ENCODE measurements around the gene CYB5R4. TPM values are rescaled to one million over a fixed set of nuclear protein-coding genes. Genes with fewer than 3 reads are reported as not detected.

CYB5R4 gene
- total RNA-seq, 1 experiment from 2014 or later, result 24.0 TPM

DNA sequence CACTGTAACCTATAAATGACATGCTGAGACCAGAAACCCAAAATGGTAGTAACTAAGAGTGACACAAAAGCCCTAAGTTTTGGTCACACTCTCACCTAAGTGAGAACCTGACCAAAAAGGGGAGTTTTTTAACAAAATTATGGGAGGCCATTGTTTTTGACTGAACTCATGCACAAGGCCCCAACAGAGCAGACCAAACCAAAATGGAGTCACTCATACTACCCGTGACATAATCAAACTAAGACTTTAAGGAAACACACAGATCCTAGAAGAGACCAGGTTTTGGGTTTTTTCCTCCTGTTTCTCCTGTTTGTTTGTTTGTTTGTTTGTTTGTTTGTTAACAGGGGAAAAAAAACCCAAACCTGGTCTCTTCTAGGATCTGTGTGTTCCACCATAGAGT is 124.9 kb downstream of the CYB5R4 start:
- no peaks in the 10 kb centered on the region for H4K20me1 ChIP-seq (ENCODE audit: insufficient read depth)
- POLR2A ChIA-PET, result no interaction called here
- H3K4me2 ChIP-seq (ENCODE audit: low read length), result no peak overlapping the region
- H3K36me3 ChIP-seq (ENCODE audit: control insufficient read depth in 1 of 2, insufficient read depth in 2 of 2, low read length in 2 of 2), result no peaks in the 10 kb centered on the region
- H3K9ac ChIP-seq (ENCODE audit: low read length), result no peak overlapping the region
- BruUV-seq (replicated peaks), result no TSS peak
- no peaks in the 10 kb centered on the region for H3K79me2 ChIP-seq (ENCODE audit: insufficient read depth, low read length)
- DNase-seq (ENCODE audit: low read depth, low spot score) (no peak), ATAC-seq (no peak)
- no peaks in the 10 kb centered on the region for H3K27me3 ChIP-seq (ENCODE audit: insufficient read depth, low read length)
- H3K4me3 ChIP-seq (replicated peaks in 1 of 2; ENCODE audit: low read depth in 1 of 2, low read length in 2 of 2), result no peak overlapping the region
- TF ChIP-seq EZH2phosphoT487 (IDR thresholded peaks at IDR 0.05; ENCODE audit: borderline replicate concordance) (no peak), EZH2 (IDR thresholded peaks at IDR 0.05) (no peak), ELF1 (IDR thresholded peaks at IDR 0.05; ENCODE audit: borderline replicate concordance, low read depth) (no peak), EGR1 (IDR thresholded peaks at IDR 0.05; ENCODE audit: low read depth) (no peak), ZFX (IDR thresholded peaks at IDR 0.05) (no peak), SIN3A (IDR thresholded peaks at IDR 0.05; ENCODE audit: low read depth) (no peak), TCF7L2 (IDR thresholded peaks at IDR 0.05; ENCODE audit: borderline replicate concordance, extremely low read depth, insufficient read depth, insufficient read length) (no peak)
- TF ChIP-seq, protein P1, sequence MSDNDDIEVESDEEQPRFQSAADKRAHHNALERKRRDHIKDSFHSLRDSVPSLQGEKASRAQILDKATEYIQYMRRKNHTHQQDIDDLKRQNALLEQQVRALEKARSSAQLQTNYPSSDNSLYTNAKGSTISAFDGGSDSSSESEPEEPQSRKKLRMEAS (IDR thresholded peaks at IDR 0.05), result no peak
- TF ChIP-seq, protein P2, sequence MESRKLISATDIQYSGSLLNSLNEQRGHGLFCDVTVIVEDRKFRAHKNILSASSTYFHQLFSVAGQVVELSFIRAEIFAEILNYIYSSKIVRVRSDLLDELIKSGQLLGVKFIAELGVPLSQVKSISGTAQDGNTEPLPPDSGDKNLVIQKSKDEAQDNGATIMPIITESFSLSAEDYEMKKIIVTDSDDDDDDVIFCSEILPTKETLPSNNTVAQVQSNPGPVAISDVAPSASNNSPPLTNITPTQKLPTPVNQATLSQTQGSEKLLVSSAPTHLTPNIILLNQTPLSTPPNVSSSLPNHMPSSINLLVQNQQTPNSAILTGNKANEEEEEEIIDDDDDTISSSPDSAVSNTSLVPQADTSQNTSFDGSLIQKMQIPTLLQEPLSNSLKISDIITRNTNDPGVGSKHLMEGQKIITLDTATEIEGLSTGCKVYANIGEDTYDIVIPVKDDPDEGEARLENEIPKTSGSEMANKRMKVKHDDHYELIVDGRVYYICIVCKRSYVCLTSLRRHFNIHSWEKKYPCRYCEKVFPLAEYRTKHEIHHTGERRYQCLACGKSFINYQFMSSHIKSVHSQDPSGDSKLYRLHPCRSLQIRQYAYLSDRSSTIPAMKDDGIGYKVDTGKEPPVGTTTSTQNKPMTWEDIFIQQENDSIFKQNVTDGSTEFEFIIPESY (IDR thresholded peaks at IDR 0.05; ENCODE audit: extremely low read depth, insufficient replicate concordance, low read length), result no peak
- H2AFZ ChIP-seq (ENCODE audit: low read depth, low read length, poor library complexity, severe bottlenecking), result no peak overlapping the region
- CTCF ChIA-PET, result no interaction called here
- H3K4me1 ChIP-seq (ENCODE audit: control insufficient read depth in 1 of 2, insufficient read depth in 2 of 2, low read length in 2 of 2), result no peaks in the 10 kb centered on the region
- no peak overlapping the region for H3K27ac ChIP-seq (ENCODE audit: low read depth, low read length)
- intact Hi-C loops (cut with micrococcal nuclease), result no loop called here
- no peaks in the 10 kb centered on the region; a peak in 1 of 4 replicates for H3K9me3 ChIP-seq (ENCODE audit: control insufficient read depth in 1 of 2, insufficient read depth in 1 of 2, low read depth in 1 of 2, low read length in 2 of 2)
- RAD21 ChIA-PET (ENCODE audit: low non-redundant PET in 1 of 2, low total read pairs in 2 of 2, uncharacterized antibody in 2 of 2, unreplicated experiment in 2 of 2), result no interaction called here
- no peaks in the 10 kb centered on the region for H3K9me2 ChIP-seq (ENCODE audit: insufficient read depth)

Data from HCT116 (cell line).